Measurements from ENCODE around the gene VASH1.

DNA sequence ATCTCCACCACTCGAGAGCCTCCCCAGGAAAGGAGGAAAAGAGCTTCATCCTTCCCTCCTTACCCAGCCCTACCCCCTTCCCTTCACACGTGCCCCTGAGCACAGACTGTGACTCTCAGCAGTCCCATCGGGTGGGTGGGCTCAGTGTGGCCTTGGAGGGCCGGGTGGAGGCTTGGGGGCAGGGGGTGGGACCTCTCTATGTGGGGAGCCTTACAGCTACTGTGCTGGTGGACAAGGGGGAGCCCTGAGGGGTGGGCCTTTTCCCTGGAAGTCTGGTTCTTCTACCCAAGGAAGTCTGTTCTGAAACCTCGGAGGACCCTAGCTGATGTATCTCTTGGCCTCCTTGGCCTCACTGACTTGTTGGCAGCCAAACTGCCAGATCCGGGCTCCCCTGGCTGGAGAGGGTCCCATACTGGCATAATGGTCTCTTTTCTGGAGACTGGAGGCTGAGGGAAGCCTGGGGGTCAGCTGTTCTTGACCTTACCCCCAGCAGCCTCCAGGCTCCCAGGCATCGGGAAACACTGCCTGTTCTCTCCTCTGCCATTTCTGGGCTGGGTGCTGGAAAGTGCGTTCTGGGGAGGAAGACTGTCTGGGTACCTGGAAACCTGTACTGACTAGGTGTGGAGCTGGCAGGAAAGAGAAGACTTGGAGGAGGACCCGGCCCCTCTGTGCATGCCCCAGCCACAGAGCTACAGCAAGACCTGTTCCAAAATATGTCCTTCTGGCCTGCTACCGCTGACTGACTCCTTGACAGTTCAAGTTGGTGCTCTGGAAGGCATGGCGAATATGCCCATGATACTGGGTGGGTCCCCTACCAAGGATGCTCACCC, 7.6 kb downstream of the VASH1 start:
- TF ChIP-seq, protein P1, sequence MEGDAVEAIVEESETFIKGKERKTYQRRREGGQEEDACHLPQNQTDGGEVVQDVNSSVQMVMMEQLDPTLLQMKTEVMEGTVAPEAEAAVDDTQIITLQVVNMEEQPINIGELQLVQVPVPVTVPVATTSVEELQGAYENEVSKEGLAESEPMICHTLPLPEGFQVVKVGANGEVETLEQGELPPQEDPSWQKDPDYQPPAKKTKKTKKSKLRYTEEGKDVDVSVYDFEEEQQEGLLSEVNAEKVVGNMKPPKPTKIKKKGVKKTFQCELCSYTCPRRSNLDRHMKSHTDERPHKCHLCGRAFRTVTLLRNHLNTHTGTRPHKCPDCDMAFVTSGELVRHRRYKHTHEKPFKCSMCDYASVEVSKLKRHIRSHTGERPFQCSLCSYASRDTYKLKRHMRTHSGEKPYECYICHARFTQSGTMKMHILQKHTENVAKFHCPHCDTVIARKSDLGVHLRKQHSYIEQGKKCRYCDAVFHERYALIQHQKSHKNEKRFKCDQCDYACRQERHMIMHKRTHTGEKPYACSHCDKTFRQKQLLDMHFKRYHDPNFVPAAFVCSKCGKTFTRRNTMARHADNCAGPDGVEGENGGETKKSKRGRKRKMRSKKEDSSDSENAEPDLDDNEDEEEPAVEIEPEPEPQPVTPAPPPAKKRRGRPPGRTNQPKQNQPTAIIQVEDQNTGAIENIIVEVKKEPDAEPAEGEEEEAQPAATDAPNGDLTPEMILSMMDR (IDR thresholded peaks at IDR 0.05), result no peak
- no peak for TF ChIP-seq POLR2A (IDR thresholded peaks at IDR 0.05)
